HUES64 (cell line): ENCODE data around the gene ZRANB3.

Experiments
- H3K27ac ChIP-seq: 2 replicates; pipeline ENCODE4 v1.7.0; 2013; ENCODE audit warnings: low read depth, low read length, inconsistent platforms
- H3K27me3 ChIP-seq: 2 replicates; pipeline ENCODE4 v1.6.1; 2013; ENCODE audit warnings: mild to moderate bottlenecking, low read length; ENCODE audit not compliant: insufficient read depth
- H3K36me3 ChIP-seq: 2 replicates; pipeline ENCODE4 v1.6.1; 2013; ENCODE audit warnings: mild to moderate bottlenecking, low read length; ENCODE audit not compliant: insufficient read depth
- H3K4me1 ChIP-seq: 2 replicates; pipeline ENCODE4 v1.6.1; 2013; ENCODE audit warnings: mild to moderate bottlenecking, low read length, moderate library complexity; ENCODE audit not compliant: insufficient read depth
- H3K4me3 ChIP-seq: 2 replicates; pipeline ENCODE4 v1.5.1; 2013; ENCODE audit warnings: mild to moderate bottlenecking, low read length, moderate library complexity
- H3K9ac ChIP-seq: 2 replicates; pipeline ENCODE4 v1.6.1; 2013; ENCODE audit warnings: mild to moderate bottlenecking, low read depth, low read length
- H3K9me3 ChIP-seq: 2 replicates; pipeline ENCODE4 v1.6.1; 2013; ENCODE audit warnings: low read depth, low read length; ENCODE audit not compliant: insufficient read depth
- WGBS: fragments of 150-250, 120-280 bp; methylation state at CpG from one replicate; pipeline ENCODE4 v1.1.7; 2013; ENCODE audit warnings: missing lambda C conversion rate; 5-methylcytosine and 5-hydroxymethylcytosine counted together

Gene ZRANB3

GRCh38 chr2:135285391-135285790, 245.6 kb downstream of the ZRANB3 start:
- Histone ChIP-seq H3K36me3 (no peaks in the 10 kb centered on the region), H3K4me1 (no peaks in the 10 kb centered on the region), H3K9ac (no peak overlapping the region), H3K27ac (no peak overlapping the region), H3K27me3 (no peaks in the 10 kb centered on the region), H3K9me3 (0 out of 2 replicates have a peak, but pooled peaks cover 4% of the 10 kb centered on the region), H3K4me3 (no peak overlapping the region)
- 90% methylated on average over 3 of the region's 3 CpGs for WGBS

GRCh38 chr2:135281379-135281778, 249.6 kb downstream of the ZRANB3 start:
- H3K9ac ChIP-seq: no peak overlapping the region
- no peaks in the 10 kb centered on the region for H3K36me3 ChIP-seq
- H3K27ac ChIP-seq: no peak overlapping the region
- H3K4me1 ChIP-seq: no peaks in the 10 kb centered on the region
- 89% methylated on average over 1 of the region's 1 CpG for WGBS
- H3K9me3 ChIP-seq: no peaks in the 10 kb centered on the region
- no peak overlapping the region for H3K4me3 ChIP-seq
- no peaks in the 10 kb centered on the region for H3K27me3 ChIP-seq

GRCh38 chr2:135279209-135279608, 251.8 kb downstream of the ZRANB3 start:
- H3K9ac ChIP-seq: no peak overlapping the region
- no peaks in the 10 kb centered on the region for H3K36me3 ChIP-seq
- H3K4me3 ChIP-seq: no peak overlapping the region
- no peak overlapping the region for H3K27ac ChIP-seq
- no peaks in the 10 kb centered on the region for H3K27me3 ChIP-seq
- no peaks in the 10 kb centered on the region for H3K4me1 ChIP-seq
- H3K9me3 ChIP-seq: peaks cover 9% of the 10 kb centered on the region

GRCh38 chr2:135276525-135276924, 254.5 kb downstream of the ZRANB3 start:
- Histone ChIP-seq H3K9ac (no peak overlapping the region), H3K27ac (no peak overlapping the region), H3K27me3 (no peaks in the 10 kb centered on the region), H3K9me3 (peaks cover 14% of the 10 kb centered on the region), H3K36me3 (no peaks in the 10 kb centered on the region; the same call in 1 of the 2 replicates), H3K4me1 (no peaks in the 10 kb centered on the region), H3K4me3 (no peak overlapping the region)
- WGBS: 84% methylated on average over 2 of the region's 2 CpGs

- Histone ChIP-seq H3K9me3 (peaks cover 14% of the 10 kb centered on the region), H3K9ac (no peak overlapping the region), H3K36me3 (peaks cover 4% of the 10 kb centered on the region; the same call in 1 of the 2 replicates), H3K4me1 (no peaks in the 10 kb centered on the region), H3K27ac (no peak overlapping the region), H3K4me3 (no peak overlapping the region), H3K27me3 (no peaks in the 10 kb centered on the region)
- 86% methylated on average over 2 of the region's 2 CpGs for WGBS
Observed at GRCh38 chr2:135271006-135271405, 260.0 kb downstream of the ZRANB3 start.

GRCh38 chr2:135265960-135266490, 265.0 kb downstream of the ZRANB3 start:
- Histone ChIP-seq H3K36me3 (peaks cover 4% of the 10 kb centered on the region; the same call in 1 of the 2 replicates), H3K9ac (no peak overlapping the region), H3K27me3 (no peaks in the 10 kb centered on the region), H3K4me3 (no peak overlapping the region), H3K27ac (no peak overlapping the region), H3K4me1 (no peaks in the 10 kb centered on the region), H3K9me3 (no peaks in the 10 kb centered on the region)
- 48% methylated on average over 6 of the region's 6 CpGs for WGBS

- H3K9ac ChIP-seq: no peak overlapping the region
- H3K4me1 ChIP-seq: peaks cover 2% of the 10 kb centered on the region; the same call in 1 of the 2 replicates
- no peak overlapping the region for H3K4me3 ChIP-seq
- H3K36me3 ChIP-seq: 0 out of 2 replicates have a peak, but pooled peaks cover 3% of the 10 kb centered on the region
- H3K27ac ChIP-seq: no peak overlapping the region
- no peaks in the 10 kb centered on the region for H3K27me3 ChIP-seq
- WGBS: 96% methylated on average over 6 of the region's 6 CpGs
- H3K9me3 ChIP-seq: no peaks in the 10 kb centered on the region
Observed at GRCh38 chr2:135259123-135259522, 271.9 kb downstream of the ZRANB3 start.

- Histone ChIP-seq H3K4me3 (no peak overlapping the region), H3K27ac (no peak overlapping the region), H3K9me3 (no peaks in the 10 kb centered on the region), H3K36me3 (0 out of 2 replicates have a peak, but pooled peaks cover 3% of the 10 kb centered on the region), H3K4me1 (peaks cover 5% of the 10 kb centered on the region; the same call in 1 of the 2 replicates), H3K9ac (no peak overlapping the region), H3K27me3 (no peaks in the 10 kb centered on the region)
- 92% methylated on average over 4 of the region's 4 CpGs for WGBS
Observed at GRCh38 chr2:135258193-135258592, 272.8 kb downstream of the ZRANB3 start.

- Histone ChIP-seq H3K9me3 (no peaks in the 10 kb centered on the region), H3K27ac (no peak overlapping the region), H3K36me3 (0 out of 2 replicates have a peak, but pooled peaks cover 3% of the 10 kb centered on the region), H3K27me3 (no peaks in the 10 kb centered on the region), H3K9ac (no peak overlapping the region), H3K4me3 (no peak overlapping the region), H3K4me1 (peaks cover 12% of the 10 kb centered on the region)
- 88% methylated on average over 2 of the region's 2 CpGs for WGBS
Observed at GRCh38 chr2:135257383-135258090, 273.5 kb downstream of the ZRANB3 start.

- peaks cover 12% of the 10 kb centered on the region for H3K4me1 ChIP-seq
- no peak overlapping the region for H3K4me3 ChIP-seq
- H3K9ac ChIP-seq: no peak overlapping the region
- H3K36me3 ChIP-seq: 0 out of 2 replicates have a peak, but pooled peaks cover 3% of the 10 kb centered on the region
- no peaks in the 10 kb centered on the region for H3K27me3 ChIP-seq
- H3K27ac ChIP-seq: no peak overlapping the region
- WGBS: 97% methylated on average over 3 of the region's 3 CpGs
- no peaks in the 10 kb centered on the region for H3K9me3 ChIP-seq
Observed at GRCh38 chr2:135256531-135257260, 274.3 kb downstream of the ZRANB3 start.

GRCh38 chr2:135255208-135255607, 275.8 kb downstream of the ZRANB3 start:
- no peaks in the 10 kb centered on the region for H3K27me3 ChIP-seq
- no peak overlapping the region for H3K27ac ChIP-seq
- no peak overlapping the region for H3K9ac ChIP-seq
- H3K9me3 ChIP-seq: peaks cover 6% of the 10 kb centered on the region; the same call in 1 of the 2 replicates
- 0 out of 2 replicates have a peak, but pooled peaks cover 3% of the 10 kb centered on the region for H3K36me3 ChIP-seq
- peaks cover 12% of the 10 kb centered on the region for H3K4me1 ChIP-seq
- no peak overlapping the region for H3K4me3 ChIP-seq
- WGBS: 90% methylated on average over 1 of the region's 1 CpG
